ENCODE results near the gene FURIN. TPM values are rescaled to one million over a fixed set of nuclear protein-coding genes. Genes with fewer than 3 reads are reported as not detected.

The FURIN gene
- total and polyA plus RNA-seq, 2 of the 4 experiments (the other 2 are of a cell fraction), result 34.8 to 54.3 TPM

- dilution Hi-C loops (cut with HindIII; ENCODE audit: low sequenced_read_pairs, unreplicated experiment), result no loop called here
- POLR2A ChIA-PET (ENCODE audit: unreplicated experiment), result no interaction called here
- ATAC-seq (ENCODE audit: low read depth), result no peak
These were observed 8.3 kb downstream of the FURIN start for GRCh38 chr15:90876512-90877170.

More at GRCh38 chr15:90876512-90877170, 8.3 kb downstream of the FURIN start:
- Histone ChIP-seq H3K4ac (ENCODE audit: low read depth, low read length) (no peak overlapping the region), H2AK9ac (replicated peaks; ENCODE audit: low read depth, low read length, poor library complexity) (no peak overlapping the region), H3K9ac (ENCODE audit: low read depth, low read length) (no peak overlapping the region), H2BK5ac (ENCODE audit: low read depth, low read length, poor library complexity, severe bottlenecking) (no peak overlapping the region), H4K8ac (ENCODE audit: low read depth in 2 of 2, low read length in 2 of 2) (no peak overlapping the region), H3K36me3 (ENCODE audit: control insufficient read depth, insufficient read depth, low read length) (peaks cover 57% of the 10 kb centered on the region), H4K5ac (ENCODE audit: low read depth, low read length) (no peak overlapping the region), H3K56ac (ENCODE audit: extremely low read depth, insufficient read depth, low read length) (no peak overlapping the region), H3K9me1 (ENCODE audit: insufficient read depth, low read length) (peaks cover 6% of the 10 kb centered on the region), H3K23ac (ENCODE audit: low read depth, low read length) (no peak overlapping the region), H4K91ac (ENCODE audit: insufficient read depth, low read depth, low read length) (no peak overlapping the region), H2AFZ (replicated peaks; ENCODE audit: low read length, poor library complexity) (no peak overlapping the region), H2AK5ac (ENCODE audit: low read depth, low read length) (no peak overlapping the region), H3K4me2 (ENCODE audit: low read depth, low read length) (no peak overlapping the region), H3K27ac (ENCODE audit: insufficient read depth, low read length) (no peak overlapping the region), H3K27me3 (ENCODE audit: control insufficient read depth, insufficient read depth, low read length) (no peaks in the 10 kb centered on the region), H2BK120ac (ENCODE audit: low read depth, low read length) (no peak overlapping the region), H3K4me1 (ENCODE audit: control insufficient read depth, insufficient read depth, low read length) (peaks cover 20% of the 10 kb centered on the region), H2BK15ac (ENCODE audit: low read depth, low read length) (no peak overlapping the region), H3K4me3 (ENCODE audit: insufficient read depth, low read depth, low read length) (no peak overlapping the region), H3K18ac (ENCODE audit: low read depth, low read length) (no peak overlapping the region), H3K14ac (replicated peaks; ENCODE audit: low read depth, low read length) (no peak overlapping the region), H2BK20ac (ENCODE audit: low read depth, low read length) (no peak overlapping the region), H4K20me1 (ENCODE audit: insufficient read depth, low read length) (peaks cover 20% of the 10 kb centered on the region), H3K79me1 (ENCODE audit: low read depth in 1 of 2, low read length in 2 of 2) (peaks cover 11 to 46% of the 10 kb centered on the region in 2 experiments), H3K9me3 (ENCODE audit: control insufficient read depth, insufficient read depth, low read length) (no peaks in the 10 kb centered on the region)
- TF ChIP-seq CHD1 (IDR thresholded peaks at IDR 0.05; ENCODE audit: low read depth, low read length), result no peak
- no peak for TF ChIP-seq SMC3 (IDR thresholded peaks at IDR 0.05; ENCODE audit: low read depth, low read length)
- TF ChIP-seq CEBPB (IDR thresholded peaks at IDR 0.05; ENCODE audit: low read depth, low read length), result no peak
- CTCF ChIA-PET, result no interaction called here
- in situ Hi-C loops (cut with MboI; ENCODE audit: low sequenced_read_pairs) (loop anchor here (25.0 kb wide), 1 partner anchor 564 kb away; no protein-coding TSS in a partner anchor), intact Hi-C loops (cut with micrococcal nuclease) (no loop called here)
- no peak for DNase-seq
- WGBS, 2 experiments (ENCODE audit: extremely low coverage in 2 of 2, insufficient read length in 1 of 2), result 20% methylated on average over 1 of the region's 15 CpGs; no CpG with 5 or more reads in 1 of the 2 experiments
- BruUV-seq (replicated peaks), result no TSS peak

All from IMR-90 (cell line).